OCI-LY3 (cell line): ENCODE measurements around the gene SLC25A39.
A peak's percentile ranks its signal among the peaks of the same experiment; 100 is the strongest.

Experiments used
- H2AFZ ChIP-seq: fragments of 200-600, 300-600 bp; shearing (Covaris generic); 2 replicates; pipeline ENCODE4 v1.6.0; 2014; ENCODE audit warnings: antibody characterized with exemption, low read depth, low read length
- H3K27ac ChIP-seq: fragments of 200-600, 300-600 bp; sonication (generic); 2 replicates; pipeline ENCODE4 v1.5.1; 2014; ENCODE audit warnings: mild to moderate bottlenecking, low read length, moderate library complexity, mixed read lengths
- H3K27me3 ChIP-seq: fragments of 200-600, 300-600 bp; sonication (generic); 2 replicates; pipeline ENCODE4 v1.6.1; 2014; ENCODE audit warnings: low read depth, low read length, mixed read lengths
- H3K36me3 ChIP-seq: fragments of 200-600, 300-600 bp; sonication (generic); replicated peaks from 2 replicates; pipeline ENCODE3; 2014; ENCODE audit warnings: low read depth, low read length, mixed read lengths
- H3K4me1 ChIP-seq: fragments of 300-600, 200-600 bp; sonication (generic); 2 replicates; pipeline ENCODE4 v1.6.1; 2014; ENCODE audit warnings: low read length, mixed read lengths
- H3K4me2 ChIP-seq: fragments of 200-600, 300-600 bp; sonication (generic); 2 replicates; pipeline ENCODE4 v1.6.1; 2014; ENCODE audit warnings: low read length, mixed read lengths
- H3K4me3 ChIP-seq: fragments of 300-600, 200-600 bp; sonication (generic); 2 replicates; pipeline ENCODE4 v1.5.1; 2014; ENCODE audit warnings: antibody characterized with exemption, mild to moderate bottlenecking, low read length, moderate library complexity
- H3K79me2 ChIP-seq: fragments of 300-600, 200-600 bp; shearing (Covaris generic); 2 replicates; pipeline ENCODE4 v1.6.1; 2014; ENCODE audit warnings: mild to moderate bottlenecking, low read length, mixed read lengths
- H3K9ac ChIP-seq: fragments of 300-600, 200-600 bp; shearing (Covaris generic); 2 replicates; pipeline ENCODE4 v1.6.0; 2014; ENCODE audit warnings: mild to moderate bottlenecking, low read length, moderate library complexity
- H3K9me3 ChIP-seq: fragments of 200-600, 300-600 bp; shearing (Covaris generic); 2 replicates; pipeline ENCODE4 v1.6.1; 2014; ENCODE audit warnings: low read length, mixed read lengths; ENCODE audit not compliant: insufficient read depth
- H4K20me1 ChIP-seq: fragments of 200-600, 300-600 bp; sonication (generic); 2 replicates; pipeline ENCODE4 v1.6.1; 2016; ENCODE audit warnings: low read length, mixed read lengths; ENCODE audit not compliant: insufficient read depth
- EZH2phosphoT487 ChIP-seq: fragments of 200-600 bp; shearing (Covaris generic); IDR thresholded peaks from 2 replicates; pipeline ENCODE4 v1.6.1; 2018; ENCODE audit warnings: antibody characterized with exemption, mixed run types, low read depth
- TF ChIP-seq, protein P1 (sequence below): fragments of 200-600, 300-600 bp; sonication (generic); IDR thresholded peaks from 2 replicates; pipeline ENCODE4 v1.5.1; 2014; ENCODE audit warnings: antibody characterized with exemption, low read length, low read depth

SLC25A39 gene

DNA sequence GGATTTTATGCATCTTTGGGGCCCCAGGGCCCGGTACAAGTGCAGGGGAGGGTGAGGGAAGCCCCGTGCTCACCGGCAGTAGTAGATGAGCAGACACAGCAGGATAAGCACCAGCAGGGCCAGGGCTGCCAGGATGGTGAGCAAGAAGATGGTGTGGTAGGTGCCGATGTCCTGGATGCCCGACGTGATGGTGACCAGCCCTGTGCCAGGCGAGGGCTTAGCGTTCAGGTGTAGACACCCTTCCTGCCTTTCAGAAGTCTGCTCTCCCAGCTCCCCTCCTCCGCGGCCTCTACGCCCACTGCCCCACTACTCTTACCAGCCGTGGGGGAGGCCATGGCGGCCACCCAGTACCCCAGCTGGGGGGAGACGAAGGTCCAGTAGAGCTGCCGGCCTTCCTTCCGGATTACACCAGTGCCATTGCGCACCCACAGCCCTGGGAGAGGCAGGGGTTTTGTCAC lies 31.0 kb upstream of the SLC25A39 start:
- H3K4me2 ChIP-seq = no peak overlapping the region
- H2AFZ ChIP-seq = no peak overlapping the region
- no peaks in the 10 kb centered on the region for H3K27me3 ChIP-seq
- H3K27ac ChIP-seq = no peak overlapping the region
- H3K4me1 ChIP-seq = peaks cover 8% of the 10 kb centered on the region
- peaks cover 8% of the 10 kb centered on the region; the same call in 1 of the 2 replicates for H4K20me1 ChIP-seq
- no peak overlapping the region for H3K4me3 ChIP-seq
- H3K9ac ChIP-seq = no peak overlapping the region
- TF ChIP-seq, protein P1, sequence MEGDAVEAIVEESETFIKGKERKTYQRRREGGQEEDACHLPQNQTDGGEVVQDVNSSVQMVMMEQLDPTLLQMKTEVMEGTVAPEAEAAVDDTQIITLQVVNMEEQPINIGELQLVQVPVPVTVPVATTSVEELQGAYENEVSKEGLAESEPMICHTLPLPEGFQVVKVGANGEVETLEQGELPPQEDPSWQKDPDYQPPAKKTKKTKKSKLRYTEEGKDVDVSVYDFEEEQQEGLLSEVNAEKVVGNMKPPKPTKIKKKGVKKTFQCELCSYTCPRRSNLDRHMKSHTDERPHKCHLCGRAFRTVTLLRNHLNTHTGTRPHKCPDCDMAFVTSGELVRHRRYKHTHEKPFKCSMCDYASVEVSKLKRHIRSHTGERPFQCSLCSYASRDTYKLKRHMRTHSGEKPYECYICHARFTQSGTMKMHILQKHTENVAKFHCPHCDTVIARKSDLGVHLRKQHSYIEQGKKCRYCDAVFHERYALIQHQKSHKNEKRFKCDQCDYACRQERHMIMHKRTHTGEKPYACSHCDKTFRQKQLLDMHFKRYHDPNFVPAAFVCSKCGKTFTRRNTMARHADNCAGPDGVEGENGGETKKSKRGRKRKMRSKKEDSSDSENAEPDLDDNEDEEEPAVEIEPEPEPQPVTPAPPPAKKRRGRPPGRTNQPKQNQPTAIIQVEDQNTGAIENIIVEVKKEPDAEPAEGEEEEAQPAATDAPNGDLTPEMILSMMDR = no peak
- TF ChIP-seq EZH2phosphoT487 = no peak
- no peaks in the 10 kb centered on the region for H3K9me3 ChIP-seq
- peaks cover 25% of the 10 kb centered on the region for H3K36me3 ChIP-seq
- no peaks in the 10 kb centered on the region for H3K79me2 ChIP-seq

DNA sequence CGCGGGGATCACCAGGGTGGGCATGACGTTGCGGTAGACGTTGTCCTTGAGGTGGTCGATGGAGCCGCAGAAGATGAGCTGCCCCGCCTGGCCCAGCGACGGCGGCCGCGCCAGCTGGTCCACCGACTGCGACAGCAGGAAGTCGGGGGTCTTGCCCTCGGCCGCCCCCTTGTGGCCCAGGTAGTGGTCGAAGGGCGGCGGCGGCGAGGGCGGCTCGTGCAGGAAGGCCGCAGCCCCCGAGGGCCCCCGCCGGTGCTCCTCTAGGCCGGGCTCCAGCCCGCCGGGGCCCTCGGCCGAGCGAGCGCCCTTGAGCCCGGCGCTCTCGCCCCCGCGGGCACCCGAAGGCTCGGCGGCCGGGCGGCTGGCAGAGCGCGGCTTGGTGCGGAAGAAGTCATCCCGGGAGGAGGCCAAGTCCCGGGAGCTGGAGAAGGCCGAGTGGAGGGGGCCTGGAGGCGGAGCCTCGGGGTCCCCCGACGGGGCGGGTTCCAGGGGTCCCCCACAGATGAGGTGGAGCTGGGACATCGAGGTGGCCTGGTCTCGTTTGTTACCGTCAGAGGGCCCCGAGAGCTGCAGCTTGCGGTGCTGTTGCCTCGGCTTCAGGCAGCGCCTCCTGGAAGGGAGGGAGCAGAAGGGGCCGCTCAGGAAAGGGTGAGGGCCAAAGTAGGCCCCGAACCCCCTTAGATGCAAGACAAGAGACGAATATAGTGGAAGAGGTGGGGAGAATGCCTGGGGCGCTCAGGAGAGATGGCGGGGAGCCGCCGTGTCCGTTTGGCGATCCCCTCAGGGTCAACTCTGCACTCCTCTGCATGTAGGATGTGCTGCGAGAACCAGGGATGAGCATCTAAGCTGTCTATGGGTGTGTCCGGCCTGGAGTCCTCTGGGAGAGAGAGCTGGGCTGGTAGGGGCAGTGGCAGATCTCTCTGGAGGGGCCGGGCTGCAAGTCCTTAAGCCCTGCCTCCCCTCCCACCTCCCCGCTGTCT lies 30.2 kb upstream of the SLC25A39 start:
- H4K20me1 ChIP-seq = peaks cover 8% of the 10 kb centered on the region; the same call in 1 of the 2 replicates
- H3K27ac ChIP-seq = no peak overlapping the region
- peak overlapping the region; percentile 82 for H3K4me3 ChIP-seq
- H3K4me2 ChIP-seq = peak overlapping the region; percentile 66
- H3K9ac ChIP-seq = peak overlapping the region; percentile 60
- H3K27me3 ChIP-seq = no peaks in the 10 kb centered on the region
- peaks cover 32% of the 10 kb centered on the region for H3K36me3 ChIP-seq
- H3K9me3 ChIP-seq = no peaks in the 10 kb centered on the region
- H2AFZ ChIP-seq = no peak overlapping the region
- TF ChIP-seq EZH2phosphoT487 = no peak
- TF ChIP-seq, protein P1 = peak; percentile 48
- peaks cover 13% of the 10 kb centered on the region for H3K4me1 ChIP-seq
- peaks cover 2% of the 10 kb centered on the region; the same call in 1 of the 2 replicates for H3K79me2 ChIP-seq

DNA sequence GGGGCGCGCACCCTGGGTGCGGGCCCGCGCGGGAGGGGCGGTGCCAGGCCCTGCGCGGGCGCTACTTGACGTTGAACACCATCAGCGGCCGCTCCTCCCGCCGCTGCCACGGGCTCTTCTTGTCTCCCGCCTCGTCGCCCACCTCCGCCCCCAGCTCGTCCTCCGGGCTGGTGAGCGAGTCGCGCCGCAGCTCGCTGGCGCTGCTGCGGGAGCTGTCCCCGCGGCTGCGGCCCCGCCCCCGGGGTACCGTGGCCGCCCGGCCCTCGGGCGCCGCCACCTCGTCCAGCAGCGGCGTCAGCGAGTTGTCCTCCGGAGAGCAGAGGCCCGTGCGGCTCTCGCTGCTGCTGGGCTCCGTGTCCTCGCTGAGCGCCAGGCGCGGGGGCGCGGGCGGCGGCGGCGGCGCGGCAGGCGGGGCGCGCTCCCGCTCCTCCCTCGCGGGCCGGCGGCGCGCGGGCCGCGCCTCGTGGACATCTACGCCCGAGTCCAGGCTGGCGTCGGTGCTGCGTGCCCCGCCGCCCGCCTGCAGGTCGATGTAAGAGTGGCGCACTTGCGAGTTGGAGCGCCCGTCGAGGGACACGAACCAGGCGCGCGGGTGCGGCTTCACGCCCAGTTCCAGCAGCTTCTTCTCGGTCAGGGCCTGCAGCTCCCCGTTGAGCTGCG lies 29.2 kb upstream of the SLC25A39 start:
- H3K36me3 ChIP-seq = peaks cover 41% of the 10 kb centered on the region

More for the DNA sequence above, 29.2 kb upstream of the SLC25A39 start:
- Histone ChIP-seq H3K27ac (no peak overlapping the region), H3K79me2 (peaks cover 13% of the 10 kb centered on the region), H3K4me3 (peak overlapping the region; percentile 82), H4K20me1 (peaks cover 8% of the 10 kb centered on the region; the same call in 1 of the 2 replicates), H3K9ac (peak overlapping the region; percentile 62), H3K27me3 (no peaks in the 10 kb centered on the region), H3K4me1 (peaks cover 24% of the 10 kb centered on the region), H3K9me3 (no peaks in the 10 kb centered on the region), H2AFZ (no peak overlapping the region), H3K4me2 (peak overlapping the region; percentile 88)
- no peak for TF ChIP-seq EZH2phosphoT487
- TF ChIP-seq, protein P1 = no peak
